Thoracic aorta (tissue), 2 donors: ENCODE results near the gene PARK7. TPM values are rescaled to one million over a fixed set of nuclear protein-coding genes. Genes with fewer than 3 reads are reported as not detected.
"Not testable (repeated sequence)": the region's sequence is repeated elsewhere in the genome, so short reads cannot be mapped to it uniquely, and the experiment has no call there.

Source experiments
- ATAC-seq: fragments of 150-250 bp; one replicate; pipeline ENCODE4 v1.8.0; 2017; ENCODE audit warnings: low read depth; ENCODE audit not compliant: insufficient number of reproducible peaks, low FRiP score
- DNase-seq: peaks from one replicate; pipeline ENCODE4 v3.0.0-alpha.2; 2020; ENCODE audit warnings: low spot score
- H3K27ac ChIP-seq, 2 donors: fragments of 200-600 bp; sonication (generic); 1 replicate in 1 of 2; 2 replicates in 1 of 2; pipeline ENCODE4 v1.5.1; 2016; ENCODE audit warnings: mild to moderate bottlenecking in 2 of 2, moderate library complexity in 2 of 2
- H3K27me3 ChIP-seq: fragments of 200-600 bp; sonication (generic); replicated peaks from 2 replicates; pipeline ENCODE4 v1.6.0; 2016; ENCODE audit warnings: mild to moderate bottlenecking; ENCODE audit not compliant: insufficient read depth
- H3K36me3 ChIP-seq: fragments of 200-600 bp; sonication (generic); one replicate; pipeline ENCODE4 v1.5.1; 2016
- H3K4me1 ChIP-seq, 2 donors: fragments of 200-600 bp; sonication (generic); 1 replicate in 1 of 2; 2 replicates in 1 of 2; pipeline versions ENCODE4 v1.5.1 to v1.6.0; 2016; ENCODE audit warnings: low read depth in 2 of 2, mild to moderate bottlenecking in 1 of 2; ENCODE audit not compliant: control insufficient read depth in 1 of 2
- H3K4me3 ChIP-seq: fragments of 200-600 bp; sonication (generic); 2 replicates; pipeline ENCODE4 v1.5.1; 2016; ENCODE audit warnings: mild to moderate bottlenecking
- H3K9me3 ChIP-seq: fragments of 200-600 bp; sonication (generic); 2 replicates; pipeline ENCODE4 v1.5.1; 2016
- total RNA-seq, 2 donors: library from RNA; depleted of rRNA; stranded (reverse); fragments of >200 nt; gene quantifications; one replicate each; pipeline versions ENCODE4 v1.1.0 to v1.2.3, GENCODE V29; 2016
- TF ChIP-seq, protein P1 (sequence below): fragments of 200-600 bp; sonication (generic); IDR thresholded peaks from one replicate; pipeline ENCODE4 v1.5.1; 2019; ENCODE audit warnings: antibody characterized with exemption

Gene PARK7
- total RNA-seq, 2 donors from 2014 or later = 140 to 145 TPM

DNA sequence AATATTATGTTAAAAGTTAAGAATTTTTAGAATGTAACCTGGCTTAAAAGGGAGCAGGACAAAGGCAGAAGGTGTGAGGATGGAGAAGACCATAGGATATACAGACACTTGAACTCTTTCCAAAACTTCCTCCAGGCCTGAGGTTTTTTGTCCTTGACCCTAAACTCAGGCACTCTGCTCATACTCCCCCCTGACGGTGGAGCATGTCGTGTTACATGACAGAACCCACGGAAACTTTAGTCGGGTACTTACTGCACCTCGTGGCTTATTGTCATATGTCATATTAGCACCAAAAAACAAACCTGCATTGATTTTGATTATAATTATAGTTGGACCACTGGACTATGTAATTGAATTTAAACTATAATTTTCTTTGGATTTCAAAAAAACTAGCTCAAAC lies 41.6 kb upstream of the PARK7 start:
- no peak overlapping the region for H3K4me3 ChIP-seq
- DNase-seq (no peak), ATAC-seq (no peak)
- H3K4me1 ChIP-seq = peaks cover 0 to 10% of the 10 kb centered on the region in 2 donors
- no peaks in the 10 kb centered on the region for H3K36me3 ChIP-seq
- H3K9me3 ChIP-seq = no peaks in the 10 kb centered on the region
- TF ChIP-seq, protein P1, sequence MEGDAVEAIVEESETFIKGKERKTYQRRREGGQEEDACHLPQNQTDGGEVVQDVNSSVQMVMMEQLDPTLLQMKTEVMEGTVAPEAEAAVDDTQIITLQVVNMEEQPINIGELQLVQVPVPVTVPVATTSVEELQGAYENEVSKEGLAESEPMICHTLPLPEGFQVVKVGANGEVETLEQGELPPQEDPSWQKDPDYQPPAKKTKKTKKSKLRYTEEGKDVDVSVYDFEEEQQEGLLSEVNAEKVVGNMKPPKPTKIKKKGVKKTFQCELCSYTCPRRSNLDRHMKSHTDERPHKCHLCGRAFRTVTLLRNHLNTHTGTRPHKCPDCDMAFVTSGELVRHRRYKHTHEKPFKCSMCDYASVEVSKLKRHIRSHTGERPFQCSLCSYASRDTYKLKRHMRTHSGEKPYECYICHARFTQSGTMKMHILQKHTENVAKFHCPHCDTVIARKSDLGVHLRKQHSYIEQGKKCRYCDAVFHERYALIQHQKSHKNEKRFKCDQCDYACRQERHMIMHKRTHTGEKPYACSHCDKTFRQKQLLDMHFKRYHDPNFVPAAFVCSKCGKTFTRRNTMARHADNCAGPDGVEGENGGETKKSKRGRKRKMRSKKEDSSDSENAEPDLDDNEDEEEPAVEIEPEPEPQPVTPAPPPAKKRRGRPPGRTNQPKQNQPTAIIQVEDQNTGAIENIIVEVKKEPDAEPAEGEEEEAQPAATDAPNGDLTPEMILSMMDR = no peak
- H3K27me3 ChIP-seq = no peaks in the 10 kb centered on the region
- H3K27ac ChIP-seq = no peak overlapping the region

DNA sequence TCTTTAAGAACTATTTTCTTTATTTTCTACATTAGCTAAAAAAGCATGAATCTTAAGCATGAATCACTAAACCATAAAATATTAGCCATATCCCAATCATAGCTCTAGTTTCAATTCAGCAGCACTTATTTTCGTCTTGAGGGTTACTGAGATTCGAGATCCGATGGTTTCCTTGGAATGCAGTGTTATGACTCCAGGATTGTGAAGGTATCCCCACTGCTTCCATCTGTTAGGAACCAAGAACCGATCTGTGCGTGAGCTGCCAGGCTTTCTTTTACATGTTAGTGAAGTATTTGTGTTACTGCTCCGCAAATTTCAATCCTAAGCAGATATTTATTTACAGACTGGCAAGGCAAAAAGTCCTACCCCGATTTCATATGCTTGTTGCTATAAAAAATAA lies 39.7 kb upstream of the PARK7 start:
- no peaks in the 10 kb centered on the region for H3K36me3 ChIP-seq
- ATAC-seq = no peak
- no peaks in the 10 kb centered on the region for H3K9me3 ChIP-seq
- DNase-seq = no peak
- peaks cover 0 to 10% of the 10 kb centered on the region in 2 donors for H3K4me1 ChIP-seq
- TF ChIP-seq, protein P1 = no peak
- H3K27ac ChIP-seq = peak overlapping the region; percentile 67 to 73
- peak overlapping the region; percentile 61 for H3K4me3 ChIP-seq
- H3K27me3 ChIP-seq = no peaks in the 10 kb centered on the region

DNA sequence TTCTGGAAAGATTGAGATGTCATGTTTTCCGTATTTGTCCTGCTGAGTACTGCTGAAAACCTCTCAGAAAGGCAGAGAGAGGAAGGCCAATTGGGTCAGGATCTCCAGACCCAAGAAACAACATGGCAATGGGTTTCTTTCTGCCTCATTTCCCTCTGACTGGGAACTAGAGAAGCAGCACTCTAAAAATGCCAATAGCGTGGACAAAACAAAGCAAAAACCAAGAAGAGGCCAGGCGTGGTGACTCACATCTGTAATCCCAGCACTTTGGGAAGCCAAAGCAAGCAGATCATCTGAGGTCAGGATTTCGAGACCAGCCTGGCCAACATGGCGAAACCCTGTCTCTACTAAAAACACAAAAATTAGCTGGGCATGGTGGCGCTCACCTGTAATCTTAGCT lies 39.2 kb upstream of the PARK7 start:
- H3K9me3 ChIP-seq = no peaks in the 10 kb centered on the region
- peak overlapping the region; percentile 67 to 73 for H3K27ac ChIP-seq

DNA sequence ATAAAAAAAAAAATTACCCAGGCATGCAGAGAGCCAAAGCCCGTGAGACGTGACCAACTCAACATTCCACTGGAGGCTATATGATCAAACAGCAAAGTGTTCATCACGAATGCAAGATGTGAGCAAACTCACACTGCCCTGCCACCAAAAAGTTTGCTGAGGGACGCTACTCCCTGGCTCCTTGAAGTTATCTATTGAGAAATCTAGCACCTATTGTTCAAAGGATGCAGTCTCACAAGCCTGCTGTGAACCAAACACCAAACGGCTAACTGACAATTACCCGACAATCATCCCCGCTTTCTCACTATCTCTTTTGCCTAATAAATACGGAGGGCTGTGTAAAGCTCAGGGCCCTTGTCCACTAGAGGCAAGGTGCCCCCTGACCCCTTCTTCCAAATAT lies 34.5 kb upstream of the PARK7 start:
- DNase-seq, H3K27me3 ChIP-seq: not testable (repeated sequence)

More for the DNA sequence above, 39.2 kb upstream of the PARK7 start:
- DNase-seq (no peak), ATAC-seq (no peak)
- TF ChIP-seq, protein P1 = no peak
- Histone ChIP-seq H3K4me3 (peak overlapping the region; percentile 61), H3K4me1 (peaks cover 0 to 10% of the 10 kb centered on the region in 2 donors), H3K27me3 (no peaks in the 10 kb centered on the region), H3K36me3 (no peaks in the 10 kb centered on the region)

DNA sequence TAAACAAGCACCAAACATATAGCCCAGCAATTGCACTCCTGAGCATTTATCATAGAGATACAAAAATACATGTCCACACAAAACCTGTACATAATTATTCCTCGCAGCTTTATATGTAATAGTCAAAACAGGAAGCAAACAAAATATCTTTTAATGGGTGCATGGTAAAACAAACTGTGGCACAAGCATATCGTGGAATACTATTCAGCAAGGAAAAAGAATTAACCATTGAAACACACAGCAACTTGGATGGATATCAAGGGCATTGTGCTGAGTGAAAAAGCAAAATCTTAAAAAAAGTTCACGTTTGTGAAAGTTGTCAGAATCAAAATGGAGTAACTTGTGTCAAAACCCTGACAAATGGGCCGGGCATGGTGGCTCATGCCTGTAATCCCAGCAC lies 33.3 kb upstream of the PARK7 start:
- H3K4me1 ChIP-seq = no peaks in the 10 kb centered on the region
- DNase-seq = no peak
- H3K36me3 ChIP-seq = no peaks in the 10 kb centered on the region
- no peak overlapping the region for H3K27ac ChIP-seq
- H3K9me3 ChIP-seq = no peaks in the 10 kb centered on the region
- no peak overlapping the region for H3K4me3 ChIP-seq
- no peak for ATAC-seq
- TF ChIP-seq, protein P1 = no peak
- H3K27me3 ChIP-seq = no peaks in the 10 kb centered on the region

More for the DNA sequence above, 34.5 kb upstream of the PARK7 start:
- H3K9me3 ChIP-seq, H3K36me3 ChIP-seq, H3K27ac ChIP-seq, H3K4me3 ChIP-seq, H3K4me1 ChIP-seq, ATAC-seq: not testable (repeated sequence)

DNA sequence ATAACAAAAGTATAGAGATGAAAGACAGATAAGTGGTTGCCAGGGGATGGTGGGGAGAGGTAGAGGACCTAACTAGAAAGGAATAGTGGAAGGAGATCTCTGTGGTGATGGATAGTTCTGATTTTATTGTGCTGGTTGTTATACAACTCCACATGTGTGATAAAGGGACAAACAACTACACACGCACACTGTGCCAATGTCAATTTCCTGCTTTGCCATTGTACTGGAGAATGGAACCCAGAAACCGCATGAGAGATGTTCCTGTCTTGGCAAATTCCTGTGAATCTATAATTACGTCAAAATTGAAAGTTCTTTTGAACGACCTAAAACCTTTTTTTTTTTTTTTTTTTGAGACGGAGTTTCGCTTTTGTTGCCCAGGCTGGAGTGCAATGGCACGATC lies 31.9 kb upstream of the PARK7 start:
- Histone ChIP-seq H3K4me3 (no peak overlapping the region), H3K27me3 (no peaks in the 10 kb centered on the region), H3K36me3 (no peaks in the 10 kb centered on the region), H3K9me3 (no peaks in the 10 kb centered on the region), H3K4me1 (no peaks in the 10 kb centered on the region), H3K27ac (no peak overlapping the region)
- ATAC-seq (no peak), DNase-seq (no peak)
- TF ChIP-seq, protein P1 = no peak
